HG03064 (cell line): ENCODE measurements around the gene PTPRN.
"Not testable (repeated sequence)": the region's sequence is repeated elsewhere in the genome, so short reads cannot be mapped to it uniquely, and the experiment has no call there.

Source experiments
- ATAC-seq: cut with Tn5 transposase; IDR thresholded peaks from one replicate; pipeline ENCODE4 v1.9.1; 2021; ENCODE audit warnings: low read depth; ENCODE audit not compliant: unreplicated experiment

Gene PTPRN

GRCh38 chr2:219309278-219309677 lies at the start of gene PTPRN:
PTPRN (minus strand) TSS chr2:219309401; CDS start chr2:219309332, 69 bp downstream.
- ATAC-seq = no peak

- ATAC-seq = no peak
Measured at GRCh38 chr2:219358170-219359075, 49.2 kb upstream of the PTPRN start.

GRCh38 chr2:219356834-219357233 lies 47.6 kb upstream of the PTPRN start:
- no peak for ATAC-seq

- no peak for ATAC-seq
Measured at GRCh38 chr2:219354582-219354981, 45.4 kb upstream of the PTPRN start.

GRCh38 chr2:219353129-219353528 lies 43.9 kb upstream of the PTPRN start:
- no peak for ATAC-seq

GRCh38 chr2:219352448-219353023 lies 43.3 kb upstream of the PTPRN start:
- no peak for ATAC-seq

- no peak for ATAC-seq
Measured at GRCh38 chr2:219350710-219351221, 41.6 kb upstream of the PTPRN start.

GRCh38 chr2:219350215-219350614 lies 41.0 kb upstream of the PTPRN start:
- no peak for ATAC-seq

- no peak for ATAC-seq
Measured at GRCh38 chr2:219344751-219345430, 35.7 kb upstream of the PTPRN start.

- ATAC-seq = no peak
Measured at GRCh38 chr2:219335373-219335786, 26.2 kb upstream of the PTPRN start.

GRCh38 chr2:219334076-219334475 lies 24.9 kb upstream of the PTPRN start:
- ATAC-seq = no peak

- ATAC-seq = no peak
Measured at GRCh38 chr2:219332542-219332941, 23.3 kb upstream of the PTPRN start, which contains the start of gene RESP18. RESP18 (minus strand) TSS chr2:219332744.

- no peak for ATAC-seq
Measured at GRCh38 chr2:219331560-219332213, 22.5 kb upstream of the PTPRN start.

GRCh38 chr2:219327719-219328118 lies 18.5 kb upstream of the PTPRN start:
- ATAC-seq = no peak

- ATAC-seq = no peak
Measured at GRCh38 chr2:219325657-219326315, 16.6 kb upstream of the PTPRN start.

- ATAC-seq = no peak
Measured at GRCh38 chr2:219325136-219325535, 15.9 kb upstream of the PTPRN start.

- ATAC-seq = no peak
Measured at GRCh38 chr2:219323434-219323833, 14.2 kb upstream of the PTPRN start.

GRCh38 chr2:219314804-219315468 lies 5.7 kb upstream of the PTPRN start:
- ATAC-seq = no peak

GRCh38 chr2:219312683-219313263 lies 3.6 kb upstream of the PTPRN start:
- ATAC-seq = not testable (repeated sequence)
